PFSK-1 (cell line): ENCODE measurements around the gene HMG20B.

Experiments
- FOXP2 ChIP-seq: optimal IDR thresholded peaks from 2 replicates; pipeline ENCODE3; 2011; ENCODE audit warnings: borderline replicate concordance, control low read depth, inconsistent platforms; ENCODE audit not compliant: insufficient read depth; ENCODE audit errors: extremely low read length, extremely low read depth
- POLR2AphosphoS5 ChIP-seq: IDR thresholded peaks from 2 replicates; pipeline ENCODE4 v1.6.1; 2012; ENCODE audit warnings: low read depth, mild to moderate bottlenecking, control low read depth, low read length, moderate library complexity
- REST ChIP-seq, 2 experiments: IDR thresholded peaks; 2 replicates each; pipeline versions ENCODE4 v1.6.1 to v1.8.0; 2011 to 2012; ENCODE audit warnings: low read depth in 2 of 2, low read length in 2 of 2, control low read depth in 1 of 2, inconsistent platforms in 1 of 2, mild to moderate bottlenecking in 1 of 2, moderate library complexity in 1 of 2; ENCODE audit not compliant: insufficient read depth in 1 of 2
- SIN3A ChIP-seq: IDR thresholded peaks from 2 replicates; pipeline ENCODE4 v1.6.1; 2012; ENCODE audit warnings: mild to moderate bottlenecking, low read length, moderate library complexity, borderline replicate concordance; ENCODE audit not compliant: insufficient read depth
- TAF1 ChIP-seq: IDR thresholded peaks from 2 replicates; pipeline ENCODE4 v1.6.1; 2012; ENCODE audit warnings: low read length, control low read depth, borderline replicate concordance; ENCODE audit not compliant: insufficient read depth

The HMG20B gene

GRCh38 chr19:3610745-3611717 lies 38.3 kb downstream of the HMG20B start:
- TF ChIP-seq POLR2AphosphoS5 (no peak), FOXP2 (no peak), REST (IDR thresholded peaks at IDR 0.05; ENCODE audit: insufficient read depth in 1 of 2, low read depth in 2 of 2, low read length in 2 of 2) (no peak), SIN3A (no peak), TAF1 (no peak)

GRCh38 chr19:3611841-3612240 lies 39.1 kb downstream of the HMG20B start:
- TF ChIP-seq REST (IDR thresholded peaks at IDR 0.05; ENCODE audit: insufficient read depth in 1 of 2, low read depth in 2 of 2, low read length in 2 of 2) (no peak), TAF1 (no peak), SIN3A (no peak), POLR2AphosphoS5 (no peak), FOXP2 (no peak)

- TF ChIP-seq SIN3A (no peak), REST (IDR thresholded peaks at IDR 0.05; ENCODE audit: insufficient read depth in 1 of 2, low read depth in 2 of 2, low read length in 2 of 2) (no peak), POLR2AphosphoS5 (no peak), FOXP2 (no peak), TAF1 (no peak)
Observed at GRCh38 chr19:3612330-3612729, 39.6 kb downstream of the HMG20B start.

- TF ChIP-seq TAF1 (no peak), SIN3A (no peak), POLR2AphosphoS5 (no peak), FOXP2 (no peak), REST (IDR thresholded peaks at IDR 0.05; ENCODE audit: insufficient read depth in 1 of 2, low read depth in 2 of 2, low read length in 2 of 2) (no peak)
Observed at GRCh38 chr19:3612901-3613741, 40.4 kb downstream of the HMG20B start.
